Neural cell (in vitro differentiated cells): ENCODE results near the gene GCN1. TPM values are rescaled to one million over a fixed set of nuclear protein-coding genes. Genes with fewer than 3 reads are reported as not detected.

Source experiments
- H2AFZ ChIP-seq: fragments of 200-600, 300-800 bp; sonication (generic), shearing (Covaris generic); 2 replicates; pipeline ENCODE4 v1.6.0; 2014; ENCODE audit warnings: low read depth, mild to moderate bottlenecking, antibody characterized with exemption, low read length, moderate library complexity
- H3F3A ChIP-seq: fragments of 200-600 bp; shearing (Covaris generic); 2 replicates; pipeline ENCODE4 v1.6.1; 2016; ENCODE audit warnings: mild to moderate bottlenecking, moderate library complexity, mixed read lengths, antibody characterized with exemption, low read length; ENCODE audit not compliant: insufficient read depth, poor library complexity, severe bottlenecking
- H3K27ac ChIP-seq: fragments of 200-600, 300-800 bp; sonication (generic), shearing (Covaris generic); 2 replicates; pipeline ENCODE4 v1.5.1; 2014; ENCODE audit warnings: mild to moderate bottlenecking, low read length, moderate library complexity
- H3K27me3 ChIP-seq: fragments of 300-800, 200-600 bp; sonication (generic), shearing (Covaris generic); 2 replicates; pipeline ENCODE4 v1.6.0; 2014; ENCODE audit warnings: mild to moderate bottlenecking, low read depth, low read length, moderate library complexity; ENCODE audit not compliant: insufficient read depth
- H3K36me3 ChIP-seq: fragments of 300-800, 200-600 bp; sonication (generic), shearing (Covaris generic); 2 replicates; pipeline ENCODE4 v1.5.1; 2014; ENCODE audit warnings: mild to moderate bottlenecking, antibody characterized with exemption, low read length, moderate library complexity; ENCODE audit not compliant: insufficient read depth
- H3K4me2 ChIP-seq: fragments of 300-800, 200-600 bp; sonication (generic), shearing (Covaris generic); 2 replicates; pipeline ENCODE4 v1.6.0; 2014; ENCODE audit warnings: mild to moderate bottlenecking, low read length
- H3K4me3 ChIP-seq: fragments of 300-800, 200-600 bp; sonication (generic), shearing (Covaris generic); 2 replicates; pipeline ENCODE4 v1.5.1; 2014; ENCODE audit warnings: mild to moderate bottlenecking, low read length, moderate library complexity
- H3K79me2 ChIP-seq: fragments of 200-600 bp; shearing (Covaris generic); replicated peaks from 2 replicates; pipeline ENCODE4 v1.6.0; 2014; ENCODE audit warnings: mild to moderate bottlenecking, low read length, moderate library complexity; ENCODE audit not compliant: insufficient read depth
- H3K9ac ChIP-seq: fragments of 300-800, 200-600 bp; sonication (generic), shearing (Covaris generic); 2 replicates; pipeline ENCODE4 v1.6.1; 2016; ENCODE audit warnings: mild to moderate bottlenecking, low read length, mixed read lengths
- H3K9me2 ChIP-seq: fragments of 200-600 bp; shearing (Covaris generic); 2 replicates; pipeline ENCODE4 v1.6.1; 2016; ENCODE audit warnings: mild to moderate bottlenecking, low read length, mixed read lengths; ENCODE audit not compliant: insufficient read depth
- H3K9me3 ChIP-seq: fragments of 200-600, 300-800 bp; sonication (generic), shearing (Covaris generic); 2 replicates; pipeline ENCODE4 v1.6.1; 2016; ENCODE audit warnings: mild to moderate bottlenecking, mixed run types, low read length, moderate library complexity, mixed read lengths
- H4K20me1 ChIP-seq: fragments of 200-600 bp; shearing (Covaris generic); 2 replicates; pipeline ENCODE4 v1.6.1; 2016; ENCODE audit warnings: mild to moderate bottlenecking, mixed run types; ENCODE audit not compliant: insufficient read depth
- EP300 ChIP-seq: fragments of 450-650 bp; conservative IDR thresholded peaks from 2 replicates; pipeline ENCODE4 v1.6.1; 2014; ENCODE audit warnings: antibody characterized with exemption, mild to moderate bottlenecking, moderate library complexity; ENCODE audit not compliant: poor library complexity, severe bottlenecking
- POLR2AphosphoS5 ChIP-seq: IDR thresholded peaks from 2 replicates; pipeline ENCODE4 v1.6.1; 2012
- RAD21 ChIP-seq: fragments of 450-650 bp; conservative IDR thresholded peaks from 2 replicates; pipeline ENCODE4 v1.6.1; 2014; ENCODE audit warnings: antibody characterized with exemption, mild to moderate bottlenecking, moderate library complexity
- SMC3 ChIP-seq: fragments of 450-650 bp; conservative IDR thresholded peaks from 2 replicates; pipeline ENCODE4 v1.6.1; 2014; ENCODE audit warnings: antibody characterized with exemption, mild to moderate bottlenecking, moderate library complexity; ENCODE audit not compliant: poor library complexity
- polyA plus RNA-seq: library from polyadenylated mRNA; depleted of rRNA; stranded (reverse); fragments of >200 nt; gene quantifications from 2 replicates; pipeline ENCODE4 v1.2.3, GENCODE V29; 2014
- TF ChIP-seq, protein P1 (sequence below): IDR thresholded peaks from 2 replicates; pipeline ENCODE4 v1.6.1; 2012; ENCODE audit warnings: borderline replicate concordance

Gene GCN1
- polyA plus RNA-seq, 1 donor from 2014 or later: 21.5 TPM

- Histone ChIP-seq H3K27me3 (no peaks in the 10 kb centered on the region), H3K9ac (no peak overlapping the region), H3K9me2 (no peaks in the 10 kb centered on the region), H4K20me1 (no peaks in the 10 kb centered on the region), H3K36me3 (peaks cover 8% of the 10 kb centered on the region), H3K9me3 (no peaks in the 10 kb centered on the region), H3K4me3 (no peak overlapping the region), H3K4me2 (no peak overlapping the region), H2AFZ (no peak overlapping the region), H3K79me2 (no peaks in the 10 kb centered on the region), H3F3A (no peaks in the 10 kb centered on the region), H3K27ac (no peak overlapping the region)
- TF ChIP-seq EP300: no peak
- no peak for TF ChIP-seq RAD21
These were observed 37.9 kb downstream of the GCN1 start for GRCh38 chr12:120156315-120157259.

DNA sequence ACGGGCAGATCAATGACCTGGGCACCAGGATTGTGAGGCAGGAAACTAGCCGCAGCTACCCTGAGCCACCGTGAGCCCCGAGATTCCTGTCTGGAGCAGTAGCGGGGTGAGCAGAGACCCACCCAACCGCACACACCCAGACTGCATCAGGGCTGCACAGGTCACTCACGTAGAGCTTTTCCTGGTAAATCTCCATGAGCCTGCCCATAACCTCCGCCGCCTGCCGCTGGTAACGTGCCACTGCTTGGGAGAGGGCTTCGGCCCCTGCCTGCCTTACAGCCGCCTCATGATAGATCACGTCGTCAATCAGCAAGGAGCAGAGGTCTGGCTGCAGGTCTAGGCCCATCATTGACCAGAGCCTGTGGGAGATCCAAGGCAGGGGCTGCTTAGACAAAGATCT is 39.4 kb downstream of the GCN1 start:
- Histone ChIP-seq H3K27ac (no peak overlapping the region), H3K9me2 (no peaks in the 10 kb centered on the region), H3K36me3 (peaks cover 8% of the 10 kb centered on the region), H2AFZ (no peak overlapping the region), H3K79me2 (no peaks in the 10 kb centered on the region), H4K20me1 (no peaks in the 10 kb centered on the region), H3K4me2 (no peak overlapping the region), H3K27me3 (no peaks in the 10 kb centered on the region), H3K9me3 (no peaks in the 10 kb centered on the region), H3K9ac (no peak overlapping the region), H3K4me3 (no peak overlapping the region), H3F3A (no peaks in the 10 kb centered on the region)
- no peak for TF ChIP-seq SMC3
- TF ChIP-seq POLR2AphosphoS5: no peak
- TF ChIP-seq, protein P1, sequence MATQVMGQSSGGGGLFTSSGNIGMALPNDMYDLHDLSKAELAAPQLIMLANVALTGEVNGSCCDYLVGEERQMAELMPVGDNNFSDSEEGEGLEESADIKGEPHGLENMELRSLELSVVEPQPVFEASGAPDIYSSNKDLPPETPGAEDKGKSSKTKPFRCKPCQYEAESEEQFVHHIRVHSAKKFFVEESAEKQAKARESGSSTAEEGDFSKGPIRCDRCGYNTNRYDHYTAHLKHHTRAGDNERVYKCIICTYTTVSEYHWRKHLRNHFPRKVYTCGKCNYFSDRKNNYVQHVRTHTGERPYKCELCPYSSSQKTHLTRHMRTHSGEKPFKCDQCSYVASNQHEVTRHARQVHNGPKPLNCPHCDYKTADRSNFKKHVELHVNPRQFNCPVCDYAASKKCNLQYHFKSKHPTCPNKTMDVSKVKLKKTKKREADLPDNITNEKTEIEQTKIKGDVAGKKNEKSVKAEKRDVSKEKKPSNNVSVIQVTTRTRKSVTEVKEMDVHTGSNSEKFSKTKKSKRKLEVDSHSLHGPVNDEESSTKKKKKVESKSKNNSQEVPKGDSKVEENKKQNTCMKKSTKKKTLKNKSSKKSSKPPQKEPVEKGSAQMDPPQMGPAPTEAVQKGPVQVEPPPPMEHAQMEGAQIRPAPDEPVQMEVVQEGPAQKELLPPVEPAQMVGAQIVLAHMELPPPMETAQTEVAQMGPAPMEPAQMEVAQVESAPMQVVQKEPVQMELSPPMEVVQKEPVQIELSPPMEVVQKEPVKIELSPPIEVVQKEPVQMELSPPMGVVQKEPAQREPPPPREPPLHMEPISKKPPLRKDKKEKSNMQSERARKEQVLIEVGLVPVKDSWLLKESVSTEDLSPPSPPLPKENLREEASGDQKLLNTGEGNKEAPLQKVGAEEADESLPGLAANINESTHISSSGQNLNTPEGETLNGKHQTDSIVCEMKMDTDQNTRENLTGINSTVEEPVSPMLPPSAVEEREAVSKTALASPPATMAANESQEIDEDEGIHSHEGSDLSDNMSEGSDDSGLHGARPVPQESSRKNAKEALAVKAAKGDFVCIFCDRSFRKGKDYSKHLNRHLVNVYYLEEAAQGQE: no peak

DNA sequence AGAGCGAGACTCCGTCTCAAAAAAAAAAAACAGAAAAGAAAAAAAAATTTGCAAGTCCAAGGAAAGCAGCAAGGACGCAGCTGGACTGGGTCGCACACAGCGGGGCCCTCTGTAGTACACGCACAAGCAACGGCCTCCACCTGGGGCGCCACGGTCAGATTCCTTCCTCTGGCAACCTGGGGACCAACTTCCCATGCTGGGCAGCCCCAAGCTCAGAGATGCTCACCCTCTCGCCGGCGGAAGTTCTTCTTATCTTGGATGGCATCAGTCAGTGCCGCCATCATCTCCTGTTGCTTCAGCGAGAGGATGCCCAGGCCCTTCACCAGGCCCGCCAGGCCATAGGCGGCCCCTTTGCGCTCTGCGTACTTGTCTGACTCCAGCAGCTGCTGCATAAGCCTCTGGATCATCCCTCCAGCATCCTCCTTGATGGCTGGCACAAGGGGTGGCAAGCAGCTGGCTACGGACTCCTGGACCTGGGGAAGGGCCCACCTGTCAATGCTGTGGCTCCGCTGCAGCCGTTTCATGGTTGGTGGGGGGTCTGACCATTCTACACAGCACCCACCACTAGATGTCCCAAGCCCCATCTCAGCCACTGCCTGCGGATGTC is 43.5 kb downstream of the GCN1 start:
- Histone ChIP-seq H2AFZ (no peak overlapping the region), H3K4me3 (no peak overlapping the region), H3K4me2 (no peak overlapping the region), H4K20me1 (no peaks in the 10 kb centered on the region), H3K27me3 (no peaks in the 10 kb centered on the region), H3K9ac (no peak overlapping the region), H3K9me3 (no peaks in the 10 kb centered on the region), H3F3A (no peaks in the 10 kb centered on the region), H3K27ac (no peak overlapping the region), H3K79me2 (no peaks in the 10 kb centered on the region), H3K9me2 (no peaks in the 10 kb centered on the region), H3K36me3 (peaks cover 4% of the 10 kb centered on the region)
- no peak for TF ChIP-seq SMC3
